GM12864 (cell line): ENCODE data around the gene ACY1.

Experiments
- DNase-seq: peaks from one replicate; pipeline ENCODE4 v3.0.0-alpha.2; 2011; ENCODE audit warnings: low read depth
- H3K4me3 ChIP-seq: 2 replicates; pipeline ENCODE4 v1.5.1; 2011; ENCODE audit warnings: mild to moderate bottlenecking, low read depth, low read length, control low read depth
- TF ChIP-seq, protein P1 (sequence below): IDR thresholded peaks from 2 replicates; pipeline ENCODE4 v1.5.1; 2011; ENCODE audit warnings: low read depth, mild to moderate bottlenecking, moderate library complexity, low read length, control low read depth, inconsistent platforms; ENCODE audit errors: missing control alignments

Gene ACY1

DNA sequence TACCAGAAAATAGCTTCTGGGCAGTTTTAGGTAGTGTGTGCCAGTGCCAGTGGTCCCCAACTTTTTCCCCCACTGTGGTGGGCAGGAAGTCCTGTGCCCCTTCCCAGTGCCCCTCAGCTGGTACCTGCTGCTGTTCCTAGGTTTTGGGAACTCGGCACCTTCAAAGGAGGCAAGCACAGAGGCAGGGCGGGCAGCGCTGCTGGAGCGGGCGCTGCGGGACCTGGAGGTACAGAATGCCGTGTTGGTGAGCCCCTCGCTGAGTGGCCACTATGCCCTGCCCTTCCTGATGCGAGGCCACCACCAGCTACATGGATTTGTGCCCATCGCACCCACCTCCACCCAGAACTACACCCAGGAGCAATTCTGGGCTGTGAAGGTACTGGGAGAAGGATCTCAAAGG is 3.1 kb upstream of the ACY1 start:
- H3K4me3 ChIP-seq = no peak overlapping the region
- TF ChIP-seq, protein P1, sequence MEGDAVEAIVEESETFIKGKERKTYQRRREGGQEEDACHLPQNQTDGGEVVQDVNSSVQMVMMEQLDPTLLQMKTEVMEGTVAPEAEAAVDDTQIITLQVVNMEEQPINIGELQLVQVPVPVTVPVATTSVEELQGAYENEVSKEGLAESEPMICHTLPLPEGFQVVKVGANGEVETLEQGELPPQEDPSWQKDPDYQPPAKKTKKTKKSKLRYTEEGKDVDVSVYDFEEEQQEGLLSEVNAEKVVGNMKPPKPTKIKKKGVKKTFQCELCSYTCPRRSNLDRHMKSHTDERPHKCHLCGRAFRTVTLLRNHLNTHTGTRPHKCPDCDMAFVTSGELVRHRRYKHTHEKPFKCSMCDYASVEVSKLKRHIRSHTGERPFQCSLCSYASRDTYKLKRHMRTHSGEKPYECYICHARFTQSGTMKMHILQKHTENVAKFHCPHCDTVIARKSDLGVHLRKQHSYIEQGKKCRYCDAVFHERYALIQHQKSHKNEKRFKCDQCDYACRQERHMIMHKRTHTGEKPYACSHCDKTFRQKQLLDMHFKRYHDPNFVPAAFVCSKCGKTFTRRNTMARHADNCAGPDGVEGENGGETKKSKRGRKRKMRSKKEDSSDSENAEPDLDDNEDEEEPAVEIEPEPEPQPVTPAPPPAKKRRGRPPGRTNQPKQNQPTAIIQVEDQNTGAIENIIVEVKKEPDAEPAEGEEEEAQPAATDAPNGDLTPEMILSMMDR = no peak
- DNase-seq = no peak

DNA sequence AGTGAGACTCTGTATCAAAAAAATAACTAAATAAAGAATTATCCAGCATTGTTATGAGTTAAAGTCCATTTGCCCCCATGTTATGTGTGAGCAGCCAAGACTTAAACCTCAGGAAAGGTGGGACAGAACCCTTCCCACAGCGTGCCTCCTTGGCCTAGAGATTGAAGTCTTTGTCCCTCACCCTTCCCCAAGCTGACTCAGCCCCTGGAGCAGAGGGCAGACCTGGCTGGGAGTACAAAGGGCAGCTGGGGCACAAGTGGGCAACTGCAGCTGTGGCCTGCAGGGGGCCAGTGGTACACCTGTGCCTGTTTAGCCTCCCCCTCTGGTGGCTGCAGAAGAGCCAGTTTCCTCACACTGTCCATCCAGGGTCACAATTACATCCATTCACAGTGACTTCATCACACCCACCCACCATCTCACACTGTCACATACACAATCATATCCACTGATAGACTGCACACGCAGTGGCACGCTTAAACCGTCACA is 940 bp upstream of the ACY1 start:
- TF ChIP-seq, protein P1 = peak; percentile 80
- DNase-seq = no peak
- peak overlapping the region; percentile 63 for H3K4me3 ChIP-seq

DNA sequence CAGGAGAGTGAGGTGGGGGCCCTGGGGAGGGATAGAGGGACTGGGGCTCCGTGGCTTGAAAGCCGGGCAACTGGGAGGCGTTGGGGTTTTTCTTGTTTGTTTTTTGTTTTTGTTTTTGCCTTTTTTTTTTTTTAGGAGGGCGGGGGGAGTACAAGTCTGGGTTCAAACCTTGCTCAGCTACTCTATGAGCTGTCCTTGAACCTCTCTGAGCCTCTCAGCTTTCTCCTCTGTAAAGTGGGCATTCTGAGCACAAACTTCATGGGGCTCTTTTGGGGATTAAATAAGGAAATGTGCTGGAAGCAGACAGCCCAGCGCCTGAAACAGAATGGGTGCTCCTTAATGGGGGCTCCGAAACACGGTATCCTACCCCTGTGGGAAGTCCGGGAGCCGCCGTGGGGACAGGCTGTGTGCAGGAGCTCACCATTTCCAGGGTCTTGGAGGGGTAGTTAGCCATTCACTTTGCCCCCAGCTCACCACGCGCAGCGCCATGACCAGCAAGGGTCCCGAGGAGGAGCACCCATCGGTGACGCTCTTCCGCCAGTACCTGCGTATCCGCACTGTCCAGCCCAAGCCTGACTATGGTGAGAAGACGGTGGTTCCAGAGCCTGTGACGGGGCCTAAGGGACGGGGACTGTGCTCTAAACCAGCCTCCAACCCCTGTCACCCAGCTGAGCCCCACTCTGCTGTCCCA is 388 bp downstream of the ACY1 start:
- TF ChIP-seq, protein P1 = no peak
- H3K4me3 ChIP-seq = peak overlapping the region; percentile 63
- no peak for DNase-seq

DNA sequence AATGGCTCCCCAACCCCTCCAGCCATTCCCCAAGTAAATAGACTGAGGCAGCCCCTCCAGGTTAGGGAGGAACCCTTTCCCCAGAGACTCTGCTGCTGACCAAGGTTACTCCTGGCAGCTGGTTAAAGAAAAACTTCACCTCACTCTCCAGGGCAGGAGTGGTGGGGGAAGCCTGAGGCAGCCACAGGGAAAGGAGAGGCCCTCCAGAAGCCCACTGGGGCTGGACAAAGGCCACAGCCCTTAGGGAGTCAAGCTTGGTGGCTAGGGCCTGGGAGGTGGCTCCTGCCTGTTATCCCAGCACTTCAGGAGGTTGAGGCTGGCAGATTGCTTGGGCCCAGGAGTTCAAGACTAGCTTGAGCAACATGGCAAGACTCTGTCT is 923 bp downstream of the ACY1 start:
- TF ChIP-seq, protein P1 = no peak
- no peak for DNase-seq
- H3K4me3 ChIP-seq = no peak overlapping the region

DNA sequence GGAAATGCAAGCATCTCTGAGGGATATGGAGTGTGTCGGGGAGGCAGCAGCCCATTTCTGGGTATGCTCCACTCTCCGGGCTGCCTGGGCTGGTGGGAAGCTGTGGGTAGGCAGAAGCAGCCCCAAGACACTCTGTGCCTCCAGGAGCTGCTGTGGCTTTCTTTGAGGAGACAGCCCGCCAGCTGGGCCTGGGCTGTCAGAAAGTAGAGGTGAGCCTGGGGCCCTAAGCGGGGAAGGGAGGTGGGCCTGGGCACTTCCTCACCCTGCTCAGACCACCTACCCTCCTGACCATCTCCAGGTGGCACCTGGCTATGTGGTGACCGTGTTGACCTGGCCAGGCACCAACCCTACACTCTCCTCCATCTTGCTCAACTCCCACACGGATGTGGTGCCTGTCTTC is 1.7 kb downstream of the ACY1 start:
- TF ChIP-seq, protein P1 = no peak
- H3K4me3 ChIP-seq = no peak overlapping the region
- DNase-seq = no peak

DNA sequence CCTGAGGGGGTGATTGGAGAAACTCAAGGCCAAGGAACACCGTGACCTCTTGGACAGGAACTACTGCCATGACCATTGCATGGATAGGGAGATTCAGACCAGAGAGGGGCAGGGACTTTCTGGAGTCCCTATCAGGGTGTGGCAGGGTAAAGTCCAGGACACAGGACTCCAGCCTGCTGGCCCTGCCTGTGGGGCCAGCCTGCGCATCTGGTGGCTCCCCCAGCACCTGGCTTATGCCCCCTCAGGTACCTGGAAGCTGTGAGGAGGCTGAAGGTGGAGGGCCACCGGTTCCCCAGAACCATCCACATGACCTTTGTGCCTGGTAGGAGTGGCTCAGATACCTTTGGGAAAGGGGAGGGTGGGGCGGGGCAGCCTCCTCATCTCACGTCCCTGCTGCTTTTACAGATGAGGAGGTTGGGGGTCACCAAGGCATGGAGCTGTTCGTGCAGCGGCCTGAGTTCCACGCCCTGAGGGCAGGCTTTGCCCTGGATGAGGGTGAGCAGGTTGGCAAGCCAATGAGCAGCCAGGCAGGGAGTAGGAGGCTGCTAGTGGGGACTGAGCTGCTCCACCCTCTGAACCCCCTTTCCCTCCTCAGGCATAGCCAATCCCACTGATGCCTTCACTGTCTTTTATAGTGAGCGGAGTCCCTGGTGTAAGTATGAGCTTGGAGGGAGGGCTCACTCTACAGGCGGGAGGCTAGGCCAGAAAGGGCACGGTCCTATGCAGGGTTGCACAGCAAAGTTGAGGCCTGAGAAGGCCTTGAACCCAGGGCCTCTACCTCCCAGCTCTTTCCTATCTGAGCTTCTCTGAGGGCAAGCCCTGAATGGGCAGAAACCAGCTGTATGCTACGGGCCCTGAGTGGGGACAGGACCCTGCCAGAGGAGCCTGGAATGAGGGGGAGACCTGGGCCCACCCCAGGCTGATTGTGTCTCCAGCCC is 2.9 kb downstream of the ACY1 start:
- H3K4me3 ChIP-seq = no peak overlapping the region
- TF ChIP-seq, protein P1 = no peak

More for the DNA sequence above, 2.9 kb downstream of the ACY1 start:
- no peak for DNase-seq
